HG03521 (cell line): ENCODE results near the gene RNMT.
"Not testable (repeated sequence)": the region's sequence is repeated elsewhere in the genome, so short reads cannot be mapped to it uniquely, and the experiment has no call there.

Experiments used
- ATAC-seq: cut with Tn5 transposase; IDR thresholded peaks from one replicate; pipeline ENCODE4 v1.9.1; 2021; ENCODE audit warnings: mild to moderate bottlenecking, moderate library complexity; ENCODE audit not compliant: unreplicated experiment

RNMT gene

GRCh38 chr18:13730481-13730880, 4.0 kb downstream of the RNMT start:
- no peak for ATAC-seq

GRCh38 chr18:13735681-13736080, 9.2 kb downstream of the RNMT start:
- no peak for ATAC-seq

- no peak for ATAC-seq
Measured at GRCh38 chr18:13745696-13746095, 19.2 kb downstream of the RNMT start.

- no peak for ATAC-seq
Measured at GRCh38 chr18:13746633-13747032, 20.2 kb downstream of the RNMT start.

- ATAC-seq, result not testable (repeated sequence)
Measured at GRCh38 chr18:13751599-13751998, 25.1 kb downstream of the RNMT start.

- no peak for ATAC-seq
Measured at GRCh38 chr18:13756261-13756660, 29.8 kb downstream of the RNMT start.

- ATAC-seq, result no peak
Measured at GRCh38 chr18:13756671-13757070, 30.2 kb downstream of the RNMT start.

GRCh38 chr18:13758622-13759021, 32.1 kb downstream of the RNMT start:
- ATAC-seq, result no peak

- ATAC-seq, result no peak
Measured at GRCh38 chr18:13760047-13760446, 33.6 kb downstream of the RNMT start.

- no peak for ATAC-seq
Measured at GRCh38 chr18:13762690-13763439, 36.4 kb downstream of the RNMT start.

GRCh38 chr18:13775058-13775457, 48.6 kb downstream of the RNMT start:
- ATAC-seq, result no peak

GRCh38 chr18:13791181-13791580, 64.7 kb downstream of the RNMT start:
- no peak for ATAC-seq

- ATAC-seq, result no peak
Measured at GRCh38 chr18:13793819-13794218, 67.3 kb downstream of the RNMT start.

- ATAC-seq, result no peak
Measured at GRCh38 chr18:13796515-13796914, 70.0 kb downstream of the RNMT start.

- ATAC-seq, result no peak
Measured at GRCh38 chr18:13797157-13797611, 70.7 kb downstream of the RNMT start.

- no peak for ATAC-seq
Measured at GRCh38 chr18:13799396-13799795, 72.9 kb downstream of the RNMT start.

GRCh38 chr18:13800505-13801259, 74.2 kb downstream of the RNMT start:
- ATAC-seq, result no peak

- ATAC-seq, result no peak
Measured at GRCh38 chr18:13801260-13801601, 74.8 kb downstream of the RNMT start.

- ATAC-seq, result no peak
Measured at GRCh38 chr18:13804305-13804704, 77.8 kb downstream of the RNMT start.

- no peak for ATAC-seq
Measured at GRCh38 chr18:13808294-13809042, 82.0 kb downstream of the RNMT start.

GRCh38 chr18:13809043-13809430, 82.6 kb downstream of the RNMT start:
- no peak for ATAC-seq
